ENCODE data around the gene FGF1. TPM values are rescaled to one million over a fixed set of nuclear protein-coding genes. Genes with fewer than 3 reads are reported as not detected.
A peak's percentile ranks its signal among the peaks of the same experiment; 100 is the strongest.

FGF1 gene
- total RNA-seq, 1 experiment from 2014 or later = not detected

GRCh38 chr5:142684508-142685041 lies 1.3 kb downstream of the FGF1 start:
- TF ChIP-seq TCF7L2 (IDR thresholded peaks at IDR 0.05; ENCODE audit: low read depth, low read length) (no peak), REST (IDR thresholded peaks at IDR 0.05; ENCODE audit: insufficient read depth in 1 of 2, low read depth in 2 of 2, low read length in 1 of 2) (no peak), CTCF (IDR thresholded peaks at IDR 0.05) (no peak), POLR2AphosphoS5 (IDR thresholded peaks at IDR 0.05; ENCODE audit: low read depth, low read length) (no peak), SIN3A (IDR thresholded peaks at IDR 0.05; ENCODE audit: borderline replicate concordance, insufficient read depth, low read depth, low read length) (no peak)
- BruUV-seq (replicated peaks) = no TSS peak
- no peaks in the 10 kb centered on the region; the same call in 1 of the 2 replicates for H3K9me3 ChIP-seq (ENCODE audit: control insufficient read depth, insufficient read depth, low read depth, low read length)
- in situ Hi-C loops (cut with HindIII; ENCODE audit: low pct_unique_long_range_greater_than_20kb, low sequenced_read_pairs) (no loop called here), intact Hi-C loops (cut with micrococcal nuclease; ENCODE audit: unreplicated experiment) (no loop called here)
- DNase-seq (ENCODE audit: low read depth, low spot score) (no peak), ATAC-seq (peak; percentile 28)
- H3K4me1 ChIP-seq (ENCODE audit: control insufficient read depth, insufficient read depth, low read length) = peaks cover 7% of the 10 kb centered on the region
- ChIA-PET POLR2A (interaction anchor here (0.8 kb wide), 1 partner anchor 19 kb away, joined by 3 read pairs; no protein-coding TSS in a partner anchor), CTCF (interaction anchor here (1.2 kb wide), 1 partner anchor 29 kb away, joined by 4 read pairs; no protein-coding TSS in a partner anchor)
- no peaks in the 10 kb centered on the region for H3K36me3 ChIP-seq (ENCODE audit: control insufficient read depth, insufficient read depth, low read length)
- no peak overlapping the region for H3K27ac ChIP-seq (ENCODE audit: low read length)
- H3K27me3 ChIP-seq (ENCODE audit: control insufficient read depth, insufficient read depth, low read length) = no peaks in the 10 kb centered on the region
- no peak overlapping the region for H3K4me3 ChIP-seq (ENCODE audit: low read depth in 2 of 2, low read length in 2 of 2)

- no peaks in the 10 kb centered on the region for H3K36me3 ChIP-seq (ENCODE audit: control insufficient read depth, insufficient read depth, low read length)
- ChIA-PET POLR2A (interaction anchor here (0.8 kb wide), 1 partner anchor 19 kb away, joined by 3 read pairs; no protein-coding TSS in a partner anchor), CTCF (interaction anchor here (1.2 kb wide), 1 partner anchor 28 kb away, joined by 4 read pairs; no protein-coding TSS in a partner anchor)
- no peaks in the 10 kb centered on the region for H3K27me3 ChIP-seq (ENCODE audit: control insufficient read depth, insufficient read depth, low read length)
- ATAC-seq (no peak), DNase-seq (ENCODE audit: low read depth, low spot score) (no peak)
- peaks cover 7% of the 10 kb centered on the region for H3K4me1 ChIP-seq (ENCODE audit: control insufficient read depth, insufficient read depth, low read length)
- H3K27ac ChIP-seq (ENCODE audit: low read length) = no peak overlapping the region
- no peak overlapping the region for H3K4me3 ChIP-seq (ENCODE audit: low read depth in 2 of 2, low read length in 2 of 2)
- H3K9me3 ChIP-seq (ENCODE audit: control insufficient read depth, insufficient read depth, low read depth, low read length) = no peaks in the 10 kb centered on the region; the same call in 1 of the 2 replicates
- in situ Hi-C loops (cut with HindIII; ENCODE audit: low pct_unique_long_range_greater_than_20kb, low sequenced_read_pairs) (no loop called here), intact Hi-C loops (cut with micrococcal nuclease; ENCODE audit: unreplicated experiment) (no loop called here)
- BruUV-seq (replicated peaks) = no TSS peak
- no peak for TF ChIP-seq POLR2AphosphoS5 (IDR thresholded peaks at IDR 0.05; ENCODE audit: low read depth, low read length)
- no peak for TF ChIP-seq CTCF (IDR thresholded peaks at IDR 0.05)
- TF ChIP-seq REST (IDR thresholded peaks at IDR 0.05; ENCODE audit: insufficient read depth in 1 of 2, low read depth in 2 of 2, low read length in 1 of 2) = no peak
- no peak for TF ChIP-seq TCF7L2 (IDR thresholded peaks at IDR 0.05; ENCODE audit: low read depth, low read length)
- TF ChIP-seq SIN3A (IDR thresholded peaks at IDR 0.05; ENCODE audit: borderline replicate concordance, insufficient read depth, low read depth, low read length) = no peak
These were observed 1.9 kb downstream of the FGF1 start for GRCh38 chr5:142683881-142684505.

All from Panc1 (cell line).